Breast epithelium (tissue), 3 donors: ENCODE measurements around the gene COL23A1.

Source experiments
- CTCF ChIP-seq, 3 donors: fragments of 450-650 bp; IDR thresholded peaks; one replicate each; pipeline ENCODE4 v1.5.1; 2016 to 2017; ENCODE audit warnings: antibody characterized with exemption in 3 of 3, mild to moderate bottlenecking in 3 of 3, moderate library complexity in 3 of 3
- POLR2A ChIP-seq: fragments of 450-650 bp; IDR thresholded peaks from one replicate; pipeline ENCODE4 v1.6.1; 2016; ENCODE audit warnings: antibody characterized with exemption, mild to moderate bottlenecking, moderate library complexity
- POLR2AphosphoS5 ChIP-seq, 3 donors: sonication (generic); formaldehyde crosslinking; IDR thresholded peaks; one replicate each; pipeline ENCODE4 v1.6.1; 2017; ENCODE audit warnings: antibody characterized with exemption in 3 of 3

DNA sequence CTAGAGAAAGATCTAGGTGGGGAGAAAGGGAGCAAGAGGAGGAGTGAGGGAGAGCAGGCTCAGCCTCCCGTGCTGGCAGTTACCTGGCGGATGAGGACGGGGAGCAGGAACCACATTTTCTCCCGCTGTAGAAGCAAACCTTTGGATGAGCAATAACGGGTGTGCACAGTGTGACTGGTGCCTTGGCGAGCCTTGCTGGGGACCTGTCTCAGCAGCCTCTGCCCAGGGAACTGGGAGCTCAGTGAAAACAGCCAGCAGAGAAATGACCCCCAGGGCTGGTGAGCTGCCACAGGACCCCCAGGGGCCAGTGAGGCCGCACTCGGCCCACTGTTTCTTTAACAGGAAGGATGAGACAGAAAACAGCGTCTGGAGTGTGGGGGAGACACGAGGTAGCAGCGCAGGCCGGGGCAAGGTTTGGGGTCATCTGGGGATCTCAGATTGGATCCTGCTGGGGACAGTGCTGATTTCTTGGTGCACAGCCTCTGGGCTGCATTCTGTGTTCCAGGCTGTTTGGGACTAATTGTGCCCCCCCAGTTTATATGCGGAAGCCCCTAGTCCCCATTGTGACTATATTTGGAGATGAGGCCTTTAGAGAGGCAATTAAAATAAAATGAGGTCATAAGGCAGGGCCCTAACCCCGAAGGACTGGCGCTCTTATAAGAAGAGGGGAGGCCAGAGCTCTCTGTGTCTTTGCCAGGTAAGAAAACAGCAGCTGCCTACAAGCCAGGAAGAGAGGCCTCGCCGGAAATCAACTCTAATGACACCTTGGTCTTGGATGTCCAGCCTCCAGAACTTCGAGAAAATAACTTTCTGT is 238.8 kb downstream of the COL23A1 start:
- no peak for TF ChIP-seq POLR2AphosphoS5 (IDR thresholded peaks at IDR 0.05)
- TF ChIP-seq POLR2A: no peak
- no peak for TF ChIP-seq CTCF (IDR thresholded peaks at IDR 0.05)
